K562 (cell line): ENCODE results near the gene CENPU. TPM values are rescaled to one million over a fixed set of nuclear protein-coding genes. Genes with fewer than 3 reads are reported as not detected.

ENCODE experiments used
- BRD4 ChIP-seq: fragments of 200-600 bp; sonication (generic); IDR thresholded peaks from 2 replicates; pipeline ENCODE4 v1.6.1; 2017; ENCODE audit warnings: inconsistent platforms
- CC2D1A ChIP-seq: fragments of 450-650 bp; IDR thresholded peaks from 2 replicates; pipeline ENCODE4 v1.6.1; 2017; ENCODE audit warnings: mild to moderate bottlenecking
- E2F1 ChIP-seq: sonication (generic); formaldehyde crosslinking; IDR thresholded peaks from 2 replicates; pipeline ENCODE4 v1.8.1; 2023; ENCODE audit warnings: mild to moderate bottlenecking, missing genetic modification reagents, moderate library complexity
- E4F1 ChIP-seq: fragments of 250-450 bp; sonication (Bioruptor Pico); IDR thresholded peaks from 2 replicates; pipeline ENCODE4 v1.5.0; 2021; ENCODE audit warnings: mild to moderate bottlenecking, borderline replicate concordance
- GABPB1 ChIP-seq: sonication (generic); formaldehyde crosslinking; IDR thresholded peaks from 2 replicates; pipeline ENCODE4 v1.8.0; 2022; ENCODE audit warnings: mild to moderate bottlenecking, missing genetic modification reagents
- LARP7 ChIP-seq: fragments of 450-650 bp; IDR thresholded peaks from 2 replicates; pipeline ENCODE4 v1.6.1; 2016
- LEF1 ChIP-seq: fragments of 450-650 bp; IDR thresholded peaks from 2 replicates; pipeline ENCODE4 v1.6.1; 2016; ENCODE audit warnings: mild to moderate bottlenecking
- MCM5 ChIP-seq: fragments of 450-650 bp; IDR thresholded peaks from 2 replicates; pipeline ENCODE4 v1.6.1; 2016; ENCODE audit warnings: low read depth
- MEF2A ChIP-seq: IDR thresholded peaks from 2 replicates; pipeline ENCODE4 v1.6.1; 2011; ENCODE audit warnings: low read depth, mild to moderate bottlenecking, low read length, moderate library complexity; ENCODE audit not compliant: control insufficient read depth
- MXD1 ChIP-seq: fragments of 250-450 bp; sonication (Bioruptor Pico); IDR thresholded peaks from 2 replicates; pipeline ENCODE4 v1.8.0; 2021; ENCODE audit warnings: borderline replicate concordance, mild to moderate bottlenecking, moderate library complexity; ENCODE audit not compliant: poor library complexity, severe bottlenecking
- NCOA4 ChIP-seq: fragments of 450-650 bp; IDR thresholded peaks from 2 replicates; pipeline ENCODE4 v1.6.1; 2018; ENCODE audit warnings: mild to moderate bottlenecking; ENCODE audit not compliant: partially characterized antibody
- NCOA6 ChIP-seq: fragments of 450-650 bp; IDR thresholded peaks from 2 replicates; pipeline ENCODE4 v1.6.1; 2017; ENCODE audit warnings: mild to moderate bottlenecking
- RBM39 ChIP-seq: fragments of 200-400 bp; formaldehyde crosslinking; optimal IDR thresholded peaks from 2 replicates; pipeline ENCODE3; 2018; ENCODE audit warnings: low read depth, low read length
- SREBF2 ChIP-seq: sonication (generic); formaldehyde crosslinking; IDR thresholded peaks from 2 replicates; pipeline ENCODE4 v1.4.0; 2020; ENCODE audit warnings: mild to moderate bottlenecking, missing genetic modification reagents
- TSC22D4 ChIP-seq: fragments of 450-650 bp; IDR thresholded peaks from 2 replicates; pipeline ENCODE4 v1.6.1; 2016; ENCODE audit warnings: missing genetic modification characterization, missing biosample characterization, control low read depth
- U2AF2 ChIP-seq: fragments of 200-400 bp; formaldehyde crosslinking; optimal IDR thresholded peaks from 2 replicates; pipeline ENCODE3; 2017; ENCODE audit warnings: low read depth, mild to moderate bottlenecking, low read length
- ZNF146 ChIP-seq: IDR thresholded peaks from one replicate; pipeline ENCODE4 v1.6.1; 2018; ENCODE audit warnings: missing compliant biosample characterization; ENCODE audit not compliant: unreplicated experiment
- ZNF79 ChIP-seq: fragments of 250-450 bp; sonication (Bioruptor Pico); IDR thresholded peaks from 2 replicates; pipeline ENCODE4 v1.4.0; 2020; ENCODE audit warnings: low read depth, mild to moderate bottlenecking, moderate library complexity
- ZNF830 ChIP-seq: fragments of 250-450 bp; sonication (Bioruptor Pico); IDR thresholded peaks from 2 replicates; pipeline ENCODE4 v1.5.0; 2021; ENCODE audit warnings: mild to moderate bottlenecking
- polyA plus RNA-seq, 8 experiments: library from polyadenylated mRNA; depleted of rRNA in 4 of 8; stranded (reverse) in 5 of 8; unstranded in 3 of 8; fragments of >200 nt; fragmentation: Nextera tagmentation in 2 of 8; fragmentation: Illumina TruSeq in 1 of 8; extraction: Ambion mirVana in 2 of 8; extraction: Trizol in 1 of 8; gene quantifications; 2 replicates each; pipeline versions ENCODE4 v1.2.1 to v1.2.3, GENCODE V29; 2011 to 2014; ENCODE audit warnings: inconsistent platforms in 1 of 8, missing spikeins in 1 of 8
- total RNA-seq, 7 experiments: library from RNA; depleted of rRNA in 6 of 7; stranded (reverse); fragments of >200 nt in 6 of 7; fragmentation: Illumina TruSeq in 2 of 7; extraction: Trizol in 2 of 7; gene quantifications; 2 replicates each; pipeline versions ENCODE4 v1.2.1 to v1.2.3, GENCODE V29; 2011 to 2021; ENCODE audit warnings: low replicate concordance in 1 of 7

CENPU gene
- total and polyA plus RNA-seq, 9 of the 15 experiments (the other 6 are each of a cell fraction or from before 2014, with no cell fraction given): 39.4 to 98.7 (median 84.3) TPM

DNA sequence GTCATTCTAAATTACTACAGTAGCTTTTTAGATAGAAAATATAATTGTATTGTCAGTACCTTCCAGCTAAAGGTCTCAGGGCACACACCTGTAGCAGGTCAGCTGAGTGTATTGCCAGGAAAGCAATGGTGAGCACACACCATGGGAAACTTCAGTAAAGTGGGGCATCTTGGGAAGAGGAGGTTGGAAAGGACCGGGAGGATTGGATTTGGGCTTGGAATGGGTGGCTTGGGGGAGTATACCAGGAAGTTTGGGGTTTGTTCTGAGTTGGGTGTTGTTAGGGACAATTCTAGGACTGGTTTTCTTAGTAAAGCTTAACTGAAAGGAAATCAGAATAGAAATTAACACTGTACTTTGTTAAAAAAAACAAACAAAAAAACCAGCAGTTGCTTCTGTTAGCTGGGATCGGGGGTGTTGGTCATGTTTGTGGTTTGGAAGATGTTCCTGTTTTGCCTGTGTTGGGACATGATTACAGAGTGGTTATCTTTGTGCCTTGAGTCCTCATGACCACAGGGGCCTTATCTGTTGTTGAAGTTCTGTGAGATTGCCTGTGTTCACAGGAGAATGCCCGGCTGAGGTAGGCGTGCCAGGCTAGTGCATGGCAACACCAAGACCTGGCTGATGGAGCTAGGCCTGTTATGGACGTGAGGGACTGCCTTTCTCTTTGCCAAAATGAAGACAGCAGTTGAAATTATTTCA, 49.3 kb downstream of the CENPU start (continued):
- TF ChIP-seq LEF1 (peak; percentile 97), RBM39 (no peak), E4F1 (CRISPR knock-in tag) (no peak), ZNF79 (no peak), BRD4 (no peak), U2AF2 (no peak), CC2D1A (peak; percentile 97), MEF2A (0 out of 2 replicates have a peak, but pooled peaks have one; percentile 12), ZNF146 (CRISPR knock-in tag) (no peak), NCOA6 (0 out of 2 replicates have a peak, but pooled peaks have one; percentile 35), E2F1 (no peak), TSC22D4 (tag) (no peak), ZNF830 (CRISPR knock-in tag) (no peak), NCOA4 (peak; percentile 70), MCM5 (no peak), SREBF2 (CRISPR knock-in tag) (no peak), GABPB1 (CRISPR knock-in tag) (no peak), LARP7 (no peak), MXD1 (CRISPR knock-in tag) (no peak)
